NCI-H2107 (cell line): Measurements from ENCODE around the gene SOWAHC.
"Not testable (repeated sequence)": the region's sequence is repeated elsewhere in the genome, so short reads cannot be mapped to it uniquely, and the experiment has no call there.

Experiments used
- DNase-seq: peaks from one replicate; lab custom pipeline; 2025; lab: John Stamatoyannopoulos, UW

The SOWAHC gene

DNA sequence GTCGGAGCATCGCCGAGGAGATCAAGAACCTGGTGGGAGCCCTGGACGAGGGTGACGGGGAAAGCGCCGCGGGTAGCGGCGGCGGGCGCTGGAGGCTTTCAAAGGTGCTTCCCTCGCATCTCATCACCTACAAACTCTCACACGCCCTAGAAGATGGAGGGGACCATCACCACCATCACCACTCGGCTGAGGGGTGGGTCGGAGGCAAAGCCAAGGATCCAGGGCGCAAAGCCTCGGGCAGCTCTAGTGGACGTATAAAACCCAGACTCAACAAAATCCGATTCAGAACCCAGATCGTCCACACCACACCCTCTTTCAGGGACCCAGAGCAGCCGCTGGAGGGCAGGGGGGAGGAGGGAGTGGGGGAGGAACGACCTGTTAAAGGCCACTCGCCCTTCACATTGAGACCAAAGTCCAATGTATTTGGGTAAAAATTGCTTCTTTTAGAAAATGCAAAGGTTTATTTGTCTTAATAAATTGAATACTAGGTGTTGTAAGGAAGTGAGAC lies 1.5 kb downstream of the SOWAHC start:
- no peak for DNase-seq

DNA sequence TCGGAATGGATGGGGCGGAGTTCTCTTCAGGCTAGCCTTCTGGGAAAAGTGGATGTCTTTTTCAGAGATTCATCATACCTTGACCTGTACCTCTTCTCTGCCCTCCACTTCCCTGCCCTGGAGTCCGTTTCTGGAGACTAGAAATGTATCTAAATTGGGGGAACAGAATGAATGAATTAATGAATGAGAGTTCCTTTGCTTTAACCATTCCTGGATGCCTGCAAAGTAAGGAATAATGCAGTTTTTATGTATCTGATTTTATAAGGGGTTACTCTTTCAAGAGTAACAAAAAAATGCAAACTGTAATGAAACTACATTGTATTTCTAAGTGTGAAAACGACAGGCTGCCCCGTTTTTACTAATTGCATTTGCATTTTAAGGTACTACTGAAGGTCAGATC lies 2.0 kb downstream of the SOWAHC start:
- DNase-seq, result no peak

DNA sequence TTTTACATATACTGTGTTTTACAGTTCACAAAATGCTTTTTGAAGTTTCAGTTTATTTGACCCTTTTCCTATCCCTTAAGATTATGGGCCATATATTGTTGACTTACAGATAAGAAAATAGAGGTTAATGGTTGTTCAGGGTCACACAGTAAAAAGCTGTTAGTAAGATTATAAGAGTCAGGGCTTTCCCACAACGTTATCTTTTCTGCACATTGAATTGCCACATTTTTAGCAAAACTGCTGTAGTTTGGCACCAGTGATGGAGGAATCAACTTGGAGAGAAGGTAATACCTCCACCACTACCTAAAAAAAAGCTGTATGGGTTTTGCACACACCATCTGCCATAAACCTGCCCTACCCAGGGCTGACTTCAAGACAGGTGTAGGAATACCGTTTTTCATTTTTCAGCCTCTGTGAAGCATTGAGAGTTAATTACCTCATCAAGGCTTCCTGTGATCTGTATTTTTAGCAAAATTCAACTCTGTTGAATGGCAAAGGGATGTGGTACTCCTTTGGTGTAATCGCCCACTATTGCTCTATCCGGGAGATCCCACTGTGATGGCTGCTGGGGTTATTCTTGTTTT lies 5.0 kb downstream of the SOWAHC start:
- DNase-seq, result no peak

DNA sequence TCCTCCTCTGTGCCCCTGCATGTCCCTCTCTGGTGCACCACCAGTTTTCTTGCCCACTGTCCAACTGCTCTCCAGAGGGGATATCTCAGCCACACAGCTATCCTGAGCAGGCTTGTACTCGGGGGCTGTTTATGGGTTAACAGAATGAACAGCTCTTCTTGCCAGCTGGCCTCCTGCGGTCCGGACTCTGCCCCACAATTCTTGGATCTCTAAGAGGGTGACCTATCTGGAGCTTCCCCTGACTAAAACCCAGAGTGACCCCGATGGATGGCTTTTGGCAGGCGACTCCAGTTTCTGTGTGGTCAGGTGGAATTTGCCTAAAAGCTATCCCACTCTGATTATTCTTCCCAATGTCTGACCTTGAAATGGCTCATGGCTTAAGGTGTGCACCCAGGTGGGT lies 9.1 kb downstream of the SOWAHC start:
- DNase-seq, result no peak

DNA sequence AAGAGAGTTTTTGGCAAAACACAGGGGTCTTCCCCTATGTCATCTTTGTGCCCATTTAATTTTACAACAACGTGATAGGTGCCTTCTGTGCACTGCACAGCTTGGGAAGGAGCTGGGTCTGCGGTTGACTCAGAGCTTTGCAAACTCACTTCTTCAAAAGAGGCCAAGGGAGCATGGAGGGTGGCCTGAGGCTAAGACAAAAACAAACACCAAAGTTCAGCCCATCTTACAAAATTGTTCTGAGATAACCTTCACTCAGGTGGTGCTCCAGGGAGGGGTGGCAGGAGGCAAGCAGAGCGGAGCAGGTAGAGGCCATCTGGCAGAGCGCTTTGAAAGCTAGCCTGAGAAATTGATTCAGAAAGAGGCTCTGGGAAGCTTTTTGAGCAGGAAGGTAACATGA lies 9.8 kb downstream of the SOWAHC start:
- DNase-seq, result no peak

DNA sequence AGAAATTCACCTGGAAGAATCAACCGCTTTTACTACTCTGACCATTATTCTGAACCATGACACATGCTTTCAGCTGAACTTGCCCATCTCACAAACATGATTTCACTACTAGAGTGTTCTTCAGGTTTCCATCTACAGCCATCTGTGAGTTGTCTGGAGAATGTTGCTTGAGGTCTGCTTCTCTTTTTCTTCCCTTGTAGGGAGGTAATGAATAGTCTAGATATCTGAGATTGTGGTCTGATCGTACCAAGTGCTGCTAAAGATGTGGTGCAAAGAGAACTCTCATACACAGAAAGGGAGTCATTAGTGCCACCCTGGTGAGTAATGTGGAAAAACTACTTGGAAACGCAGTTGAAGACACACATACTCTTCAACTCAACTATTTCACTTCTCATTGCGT lies 10.2 kb downstream of the SOWAHC start:
- DNase-seq, result no peak

DNA sequence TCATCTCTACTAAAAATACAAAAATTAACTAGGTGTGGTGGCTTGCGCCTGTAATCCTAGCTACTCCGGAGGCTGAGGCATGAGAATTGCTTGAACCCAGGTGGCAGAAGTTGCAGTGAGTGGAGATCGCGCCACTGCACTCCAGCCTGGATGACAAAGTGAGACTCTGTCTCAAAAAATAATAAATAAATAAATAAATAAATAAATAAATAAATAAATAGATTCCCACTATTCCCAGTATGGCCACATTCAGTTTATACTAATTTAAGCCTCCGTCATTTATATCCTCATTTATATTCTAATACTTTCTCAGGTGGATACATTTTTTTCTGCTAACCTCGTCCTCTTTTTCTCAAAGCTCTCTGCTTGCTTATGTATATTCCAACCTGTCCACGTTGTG lies 14.2 kb downstream of the SOWAHC start:
- not testable (repeated sequence) for DNase-seq

DNA sequence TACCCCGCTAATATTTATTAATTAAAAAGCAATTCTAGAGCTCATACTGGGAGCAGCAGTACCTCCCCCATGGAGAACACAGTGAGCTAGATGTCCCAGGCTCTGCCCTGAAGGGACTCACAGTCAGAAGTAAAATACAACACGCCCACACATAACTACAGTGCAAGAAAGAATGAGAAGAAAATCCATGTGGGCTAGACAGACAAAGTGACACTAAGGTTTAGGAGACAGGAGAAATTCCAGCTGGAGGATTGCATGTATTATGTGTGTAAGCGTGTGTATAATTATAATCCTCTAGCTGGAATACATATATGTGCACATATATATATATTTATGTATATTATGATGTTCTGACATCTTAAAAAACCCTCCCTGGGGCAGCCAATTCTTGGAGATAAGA lies 15.7 kb downstream of the SOWAHC start:
- DNase-seq, result no peak

DNA sequence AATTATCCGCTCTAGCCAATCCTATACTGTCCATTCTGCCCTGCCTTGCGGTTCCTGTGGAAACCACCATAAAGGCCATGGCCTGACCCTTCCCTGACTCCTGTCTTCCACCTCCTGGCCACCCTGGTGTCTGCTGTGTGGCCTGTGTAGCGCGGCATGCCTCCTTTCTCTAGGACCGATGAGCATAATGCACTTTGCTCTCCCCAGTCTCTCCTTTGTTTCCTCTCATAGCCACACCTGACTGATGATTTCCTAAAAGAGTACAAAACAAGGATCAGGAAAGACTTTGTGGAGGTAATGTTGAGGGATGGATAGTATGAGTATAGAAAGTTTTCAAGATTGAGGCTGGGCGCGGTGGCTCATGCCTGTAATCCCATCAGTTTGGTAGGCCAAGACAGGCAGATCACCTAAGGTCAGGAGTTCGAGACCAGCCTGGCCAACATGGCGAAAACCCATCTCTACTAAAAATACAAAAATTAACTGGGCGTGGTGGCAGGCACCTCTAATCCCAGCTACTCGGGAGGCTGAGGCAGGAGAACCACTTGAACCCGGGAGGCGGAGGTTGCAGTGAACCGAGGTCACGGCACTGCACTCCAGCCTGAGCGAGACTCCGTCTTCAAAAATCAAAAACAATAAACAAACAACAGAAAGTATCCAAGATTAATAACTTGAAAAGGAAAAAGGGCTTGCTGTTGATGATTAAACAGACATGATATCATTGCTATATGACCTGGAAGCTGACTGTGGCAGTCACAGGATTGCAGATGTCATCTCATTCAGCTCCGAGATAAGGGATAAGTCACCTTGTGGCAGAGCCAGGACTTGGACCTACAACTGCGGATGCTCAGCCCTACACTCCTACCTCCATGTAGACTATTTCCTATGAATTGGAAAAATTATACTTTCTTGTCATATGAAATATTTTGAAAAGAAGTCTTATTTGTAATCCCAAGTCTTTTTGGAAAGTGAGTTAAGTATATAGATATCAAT lies 16.6 kb downstream of the SOWAHC start:
- DNase-seq, result no peak

DNA sequence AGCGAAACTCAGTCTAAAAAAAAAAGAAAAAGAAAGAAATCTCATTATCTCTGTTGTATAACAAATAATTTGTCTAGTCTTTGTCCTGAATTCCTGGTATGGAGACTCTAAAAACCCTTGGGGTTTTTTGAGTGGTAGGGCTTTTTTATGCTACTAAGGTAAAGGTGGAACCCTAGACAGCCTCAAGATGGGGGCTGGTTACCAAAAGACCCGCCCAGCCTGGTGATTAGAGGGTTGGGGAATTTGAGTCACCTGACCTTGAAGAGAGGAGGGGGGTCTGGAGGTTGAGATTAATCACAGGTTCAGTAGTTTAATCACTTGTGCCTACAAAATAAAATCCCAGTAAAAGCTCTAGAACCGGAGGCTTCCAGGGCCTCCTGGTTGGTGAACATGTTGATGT lies 17.6 kb downstream of the SOWAHC start:
- DNase-seq, result no peak

DNA sequence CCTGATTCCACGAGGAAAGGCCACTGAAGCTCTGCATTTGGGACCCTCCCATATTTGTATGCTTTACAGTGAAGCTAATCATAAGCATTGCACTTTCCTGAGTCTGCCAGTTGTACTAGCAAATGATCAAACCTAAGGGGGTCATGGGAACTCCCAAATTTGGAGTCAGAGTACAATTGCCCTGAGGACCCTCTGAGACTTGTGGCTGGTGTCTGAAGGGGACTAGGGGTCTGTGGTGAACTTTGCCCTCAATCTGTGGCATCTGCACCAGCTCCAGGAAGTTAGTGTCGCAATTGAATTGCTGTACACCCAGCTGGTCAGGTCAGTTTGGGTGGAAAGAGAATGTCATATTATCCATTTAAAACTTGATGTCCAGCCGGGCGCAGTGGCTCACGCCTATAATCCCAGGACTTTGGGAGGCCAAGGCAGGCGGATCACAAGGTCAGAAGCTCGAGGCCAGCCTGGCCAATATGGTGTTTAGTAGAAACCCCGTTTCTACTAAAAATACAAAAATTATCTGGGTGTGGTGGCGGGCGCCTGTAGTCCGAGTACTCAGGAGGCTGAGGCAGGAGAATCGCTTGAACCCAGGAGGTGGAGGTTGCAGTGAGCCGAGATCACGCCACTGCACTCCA lies 18.1 kb downstream of the SOWAHC start:
- DNase-seq, result no peak

DNA sequence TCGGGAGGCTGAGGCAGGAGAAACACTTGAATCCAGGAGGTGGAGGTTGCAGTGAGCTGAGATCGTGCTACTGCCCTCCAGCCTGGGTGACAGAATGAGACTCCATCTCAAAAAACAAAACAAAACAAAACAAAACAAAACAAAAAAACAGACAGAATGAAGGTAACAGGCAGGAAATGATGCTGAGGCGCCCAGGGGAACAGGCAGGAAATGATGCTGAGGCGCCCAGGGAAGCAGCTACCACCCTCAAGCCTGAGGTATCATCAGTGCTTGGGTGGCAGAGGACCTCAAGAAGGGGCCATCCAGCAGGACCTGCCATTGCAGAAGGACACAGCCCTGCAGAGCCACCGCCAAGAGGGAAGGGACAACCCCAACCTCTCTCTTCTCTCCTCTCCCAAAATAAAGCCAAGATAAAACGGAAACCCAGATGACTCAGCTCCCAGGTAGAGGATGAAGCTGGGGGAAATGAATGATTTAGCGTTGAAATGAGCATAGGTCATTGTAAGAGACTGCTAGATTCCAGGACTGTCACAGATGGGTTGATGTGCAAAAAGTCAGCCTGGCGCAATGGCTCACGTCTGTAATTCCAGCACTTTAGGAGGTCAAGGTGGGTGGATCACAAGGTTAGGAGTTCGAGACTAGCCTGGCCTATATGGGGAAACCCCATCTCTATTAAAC lies 19.3 kb downstream of the SOWAHC start:
- no peak for DNase-seq

DNA sequence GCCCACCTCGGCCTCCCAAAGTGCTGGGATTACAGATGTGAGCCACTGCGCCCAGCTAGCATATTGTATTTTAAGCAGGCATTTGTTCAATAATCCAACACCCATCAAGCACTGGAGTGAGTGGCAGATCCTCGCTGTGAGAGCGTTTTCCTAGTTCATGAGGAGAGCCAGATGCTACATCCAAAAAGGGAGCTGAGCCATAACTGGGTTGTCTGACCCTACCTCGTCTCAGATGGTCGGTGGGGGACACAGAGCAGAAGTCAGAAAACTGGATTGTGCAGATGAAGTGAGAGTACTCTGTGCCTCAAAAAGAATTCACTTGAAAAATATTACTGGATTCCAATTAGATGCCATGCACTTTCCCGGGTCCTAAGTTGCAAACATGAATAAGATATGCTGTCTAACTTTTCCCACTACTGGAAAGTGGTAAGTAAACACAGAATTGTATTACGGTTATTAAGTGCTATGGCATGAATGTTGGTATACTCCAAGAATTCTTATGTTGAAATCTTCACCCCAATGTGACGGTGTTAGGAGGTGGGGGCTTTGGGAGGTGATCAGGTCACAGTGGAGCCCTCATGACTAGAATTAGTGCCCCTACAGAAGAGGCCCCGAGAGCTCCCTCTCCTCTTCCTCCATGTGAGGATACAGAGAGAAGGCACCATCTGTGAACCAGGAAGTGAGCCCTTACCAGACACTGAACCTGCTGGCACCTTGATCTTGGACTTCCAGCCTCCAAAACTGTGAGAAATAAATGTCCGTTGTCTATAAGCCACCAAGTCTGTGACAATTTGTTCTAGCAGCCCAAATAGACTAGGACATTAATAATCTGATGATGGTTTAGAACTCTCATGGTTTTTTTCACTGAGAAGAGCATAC lies 21.5 kb downstream of the SOWAHC start:
- no peak for DNase-seq

DNA sequence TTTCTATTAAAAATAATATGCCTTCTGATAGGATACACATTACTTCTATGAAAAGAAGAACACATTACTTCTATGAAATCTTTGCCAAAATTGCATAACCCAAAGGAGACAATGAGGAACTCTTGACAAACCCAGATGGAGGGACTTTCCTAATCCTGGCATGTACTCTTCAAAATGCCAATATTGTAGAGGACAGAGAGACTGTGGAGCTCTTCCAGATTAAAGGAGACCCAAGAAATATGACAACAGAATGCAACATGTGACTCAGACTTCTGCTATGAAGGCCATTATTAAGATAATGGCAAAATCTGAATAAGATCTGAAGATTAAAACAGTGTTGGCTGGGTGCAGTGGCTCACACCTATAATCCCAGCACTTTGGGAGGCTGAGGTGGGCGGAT lies 22.2 kb downstream of the SOWAHC start:
- DNase-seq, result no peak

DNA sequence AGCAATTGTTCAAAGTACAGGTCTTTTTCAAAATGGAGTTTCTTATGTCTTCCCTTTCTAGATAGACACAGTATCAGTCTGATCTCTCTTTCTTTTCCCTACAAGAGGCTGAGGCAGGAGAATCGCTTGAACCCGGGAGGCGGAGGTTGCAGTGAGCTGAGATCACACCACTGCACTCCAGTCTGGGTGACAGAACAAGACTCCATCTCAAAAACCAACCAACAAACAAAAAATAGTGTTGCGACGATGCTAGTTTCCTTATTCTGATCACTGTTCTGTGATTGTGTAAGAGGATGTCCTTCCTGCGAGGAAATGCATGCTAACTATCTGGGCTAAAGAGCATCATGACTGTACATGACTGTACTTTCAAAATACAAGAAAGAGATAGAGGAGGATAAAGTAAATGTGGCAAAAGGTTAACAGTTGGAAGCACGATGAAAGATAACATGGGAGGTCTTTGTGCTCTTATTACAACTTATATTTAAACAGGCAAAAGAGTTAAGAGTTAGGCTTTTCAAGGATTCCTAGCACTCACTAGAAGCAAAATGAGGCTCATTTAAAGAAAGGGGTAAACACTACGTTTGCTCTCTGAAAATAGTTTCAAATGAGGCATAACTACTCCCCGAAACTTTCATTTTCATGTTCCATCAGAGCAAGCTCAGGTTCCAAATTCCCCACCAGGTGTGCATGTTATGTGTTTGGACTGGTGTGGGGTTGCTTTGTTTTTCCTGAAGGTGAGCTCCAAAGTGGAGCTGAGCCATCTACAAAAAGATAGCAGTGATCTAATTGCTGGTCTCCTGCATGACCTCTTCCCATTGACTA lies 23.8 kb downstream of the SOWAHC start:
- no peak for DNase-seq

DNA sequence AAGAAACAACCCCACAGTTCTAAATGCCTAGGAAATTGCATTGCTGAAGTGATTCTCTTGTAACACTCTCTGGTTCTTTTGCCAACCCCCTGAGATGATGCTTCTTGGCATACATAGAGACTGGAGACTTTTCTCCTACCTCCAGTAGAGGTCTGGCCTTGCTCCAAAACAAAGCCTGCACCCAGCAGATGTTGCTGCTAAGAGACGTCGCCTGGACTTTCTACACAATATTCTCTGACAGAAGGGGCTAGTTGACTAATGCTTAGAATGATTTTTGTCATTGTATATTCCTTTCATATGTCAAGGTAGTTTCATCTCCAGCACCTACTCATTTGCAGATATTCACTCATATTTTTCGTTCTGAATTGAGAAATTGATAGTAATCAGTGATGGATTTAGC lies 24.6 kb downstream of the SOWAHC start:
- no peak for DNase-seq

DNA sequence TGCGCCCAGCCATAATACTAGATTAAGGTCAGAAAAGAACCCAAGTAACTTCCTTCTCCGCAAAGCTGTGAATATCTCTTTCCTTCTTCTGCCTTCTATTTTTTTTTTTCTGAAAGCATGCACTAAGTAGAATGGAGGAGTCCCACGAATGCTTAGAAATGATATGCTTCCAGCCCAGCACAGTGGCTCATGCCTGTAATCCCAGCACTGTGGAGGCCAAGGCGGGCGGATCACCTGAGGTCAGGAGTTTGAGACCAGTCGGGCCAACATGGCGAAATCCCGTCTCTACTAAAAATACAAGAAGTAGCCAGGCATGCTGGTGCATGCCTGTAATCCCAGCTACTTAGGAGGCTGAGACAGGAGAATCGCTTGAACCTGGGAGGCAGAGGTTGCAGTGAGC lies 25.8 kb downstream of the SOWAHC start:
- DNase-seq, result not testable (repeated sequence)

DNA sequence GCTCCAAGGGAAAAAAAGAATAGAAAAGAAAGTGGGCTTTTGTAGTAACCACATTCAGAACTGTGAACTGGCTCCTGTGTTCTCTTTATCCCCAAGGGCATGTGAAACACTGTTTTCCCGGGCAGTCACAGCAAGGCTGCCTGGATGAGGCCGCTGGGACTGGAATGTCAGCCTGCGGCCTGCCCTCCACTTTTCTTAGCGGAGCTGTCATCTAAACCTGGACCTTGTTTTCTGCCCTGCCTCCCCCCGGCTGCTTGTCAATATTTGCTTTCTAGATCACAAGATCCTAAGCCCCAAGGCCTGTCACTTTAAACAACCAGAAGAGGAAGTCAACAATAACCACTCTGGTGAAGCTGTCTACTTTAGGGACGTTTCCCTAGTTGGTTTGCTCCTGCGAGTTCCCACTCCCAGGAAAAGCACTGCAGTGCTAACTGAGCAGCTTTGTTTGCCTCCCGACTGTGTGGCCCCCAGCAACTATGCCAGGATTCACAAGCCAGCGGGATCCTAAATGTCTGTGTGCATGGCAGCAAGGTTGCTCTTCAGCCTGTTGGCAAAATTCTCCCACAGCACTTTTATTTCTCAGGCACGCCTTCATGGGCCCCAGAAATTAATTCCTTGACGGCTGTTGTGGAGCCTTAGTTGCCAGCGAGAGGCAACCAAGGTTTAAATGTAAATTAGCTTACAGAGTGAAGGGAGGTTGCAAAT lies 30.6 kb downstream of the SOWAHC start:
- no peak for DNase-seq

DNA sequence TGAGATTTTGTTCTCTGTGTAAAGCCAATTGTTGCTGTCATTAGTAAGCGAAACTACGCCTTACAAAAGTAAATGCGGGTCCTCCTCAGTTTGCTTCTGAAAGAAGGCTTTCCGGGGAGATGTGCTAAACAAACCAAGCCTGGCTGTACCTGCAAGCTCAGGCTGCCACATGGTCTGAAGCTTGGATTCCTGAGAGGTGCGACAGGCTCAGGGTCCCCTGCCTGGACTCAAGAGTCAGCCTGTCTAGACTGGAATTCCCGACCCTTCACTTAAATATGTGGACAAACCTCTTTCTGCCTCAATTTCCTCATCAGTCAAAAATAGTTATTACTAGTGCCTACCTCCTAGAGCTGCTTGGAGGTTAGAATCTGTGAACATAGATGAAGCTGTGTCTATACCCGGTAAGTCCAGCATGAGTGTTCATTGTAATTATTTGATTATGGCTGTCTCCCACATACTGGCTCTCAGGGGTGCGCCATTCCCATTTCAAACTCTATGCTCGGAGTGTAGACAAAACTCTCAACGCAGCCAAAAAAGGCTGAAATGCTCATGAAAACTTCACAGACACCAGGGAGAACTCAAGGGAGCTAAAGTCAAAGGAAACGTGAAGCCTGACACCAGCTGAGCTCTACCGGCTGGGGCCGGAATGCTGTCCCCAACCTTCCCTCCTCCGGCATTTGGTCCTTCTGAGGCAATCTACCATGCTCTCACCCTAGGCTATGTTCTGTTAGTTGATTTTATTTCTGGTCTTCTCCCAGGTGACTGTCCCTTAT lies 31.4 kb downstream of the SOWAHC start:
- no peak for DNase-seq
